NCI-H82 treated with DMSO at 0.1 percent for 48 hours (cell line): ENCODE results near the gene MMEL1.
"Not testable (repeated sequence)": the region's sequence is repeated elsewhere in the genome, so short reads cannot be mapped to it uniquely, and the experiment has no call there.

Source experiments
- DNase-seq: peaks from one replicate; lab custom pipeline; 2025; ENCODE audit not compliant: unreplicated experiment; lab: John Stamatoyannopoulos, UW

The MMEL1 gene

GRCh38 chr1:2629627-2630497, 3.0 kb downstream of the MMEL1 start:
- DNase-seq = no peak

- no peak for DNase-seq
These were observed 3.7 kb downstream of the MMEL1 start for GRCh38 chr1:2628933-2629626.

GRCh38 chr1:2628191-2628932, 4.5 kb downstream of the MMEL1 start:
- DNase-seq = no peak

GRCh38 chr1:2627746-2628145, 5.1 kb downstream of the MMEL1 start:
- no peak for DNase-seq

GRCh38 chr1:2625748-2626147, 7.1 kb downstream of the MMEL1 start:
- not testable (repeated sequence) for DNase-seq

GRCh38 chr1:2625311-2625710, 7.5 kb downstream of the MMEL1 start:
- DNase-seq = no peak

GRCh38 chr1:2624735-2625300, 8.0 kb downstream of the MMEL1 start:
- no peak for DNase-seq

- no peak for DNase-seq
These were observed 9.1 kb downstream of the MMEL1 start for GRCh38 chr1:2623571-2624337.

- DNase-seq = no peak
These were observed 14.8 kb downstream of the MMEL1 start for GRCh38 chr1:2617971-2618470.

GRCh38 chr1:2614145-2614544, 18.7 kb downstream of the MMEL1 start:
- no peak for DNase-seq

GRCh38 chr1:2612591-2613365, 20.0 kb downstream of the MMEL1 start:
- DNase-seq = no peak

GRCh38 chr1:2611621-2612437, 21.0 kb downstream of the MMEL1 start:
- no peak for DNase-seq

GRCh38 chr1:2611031-2611501, 21.8 kb downstream of the MMEL1 start:
- peak; percentile 5 for DNase-seq

GRCh38 chr1:2610036-2610959, 22.5 kb downstream of the MMEL1 start:
- no peak for DNase-seq

GRCh38 chr1:2609319-2610035, 23.3 kb downstream of the MMEL1 start:
- no peak for DNase-seq

GRCh38 chr1:2607641-2608091, 25.1 kb downstream of the MMEL1 start:
- no peak for DNase-seq
